H9 (cell line): ENCODE measurements around the gene FAM180A. TPM values are rescaled to one million over a fixed set of nuclear protein-coding genes. Genes with fewer than 3 reads are reported as not detected.

Experiments used
- DNase-seq: peaks from one replicate; pipeline ENCODE4 v3.0.0-alpha.2; 2017
- H2AFZ ChIP-seq: one replicate; pipeline ENCODE4 v1.6.1; 2013; ENCODE audit warnings: mild to moderate bottlenecking, low read length, control low read depth, moderate library complexity
- H2AK5ac ChIP-seq: 2 replicates; pipeline ENCODE4 v1.6.1; 2013; ENCODE audit warnings: low read length, control low read depth, mixed read lengths; ENCODE audit not compliant: insufficient read length
- H2BK120ac ChIP-seq: one replicate; pipeline ENCODE4 v1.6.1; 2013; ENCODE audit warnings: low read depth, mild to moderate bottlenecking, low read length, control low read depth, inconsistent platforms; ENCODE audit not compliant: poor library complexity, severe bottlenecking
- H2BK12ac ChIP-seq: 2 replicates; pipeline ENCODE4 v1.6.1; 2013; ENCODE audit warnings: low read length, control low read depth, mixed read lengths, low read depth; ENCODE audit not compliant: insufficient read length
- H2BK15ac ChIP-seq: 2 replicates; pipeline ENCODE4 v1.6.1; 2013; ENCODE audit warnings: low read depth, low read length, control low read depth
- H2BK20ac ChIP-seq: one replicate; pipeline ENCODE4 v1.6.1; 2013; ENCODE audit warnings: low read depth, mild to moderate bottlenecking, low read length, control low read depth, inconsistent platforms; ENCODE audit not compliant: poor library complexity, severe bottlenecking
- H2BK5ac ChIP-seq: 2 replicates; pipeline ENCODE4 v1.6.1; 2013; ENCODE audit warnings: low read length, control low read depth, mixed read lengths; ENCODE audit not compliant: insufficient read length
- H3K14ac ChIP-seq: 2 replicates; pipeline ENCODE4 v1.6.1; 2013; ENCODE audit warnings: low read length, control low read depth; ENCODE audit not compliant: insufficient read depth
- H3K18ac ChIP-seq: 2 replicates; pipeline ENCODE4 v1.6.1; 2013; ENCODE audit warnings: low read depth, mild to moderate bottlenecking, mixed read lengths, low read length, control low read depth; ENCODE audit not compliant: insufficient read length
- H3K23ac ChIP-seq: 2 replicates; pipeline ENCODE4 v1.6.1; 2013; ENCODE audit warnings: low read length, control low read depth, mixed read lengths, low read depth; ENCODE audit not compliant: insufficient read length
- H3K23me2 ChIP-seq: 2 replicates; pipeline ENCODE4 v1.6.1; 2013; ENCODE audit warnings: low read depth, mild to moderate bottlenecking, mixed read lengths, low read length, control low read depth; ENCODE audit not compliant: insufficient read length, poor library complexity, severe bottlenecking
- H3K27ac ChIP-seq: 2 replicates; pipeline ENCODE4 v1.5.1; 2013; ENCODE audit warnings: low read length, control low read depth, mixed read lengths, low read depth; ENCODE audit not compliant: insufficient read length
- H3K27me3 ChIP-seq: 2 replicates; pipeline ENCODE4 v1.6.1; 2013; ENCODE audit warnings: low read length, control low read depth, inconsistent platforms; ENCODE audit not compliant: insufficient read depth
- H3K4ac ChIP-seq: 2 replicates; pipeline ENCODE4 v1.6.1; 2013; ENCODE audit warnings: low read depth, mild to moderate bottlenecking, control low read depth, inconsistent platforms, low read length, moderate library complexity
- H3K4me1 ChIP-seq: 2 replicates; pipeline ENCODE4 v1.6.1; 2013; ENCODE audit warnings: low read length, control low read depth, inconsistent platforms; ENCODE audit not compliant: insufficient read depth
- H3K4me2 ChIP-seq: 2 replicates; pipeline ENCODE4 v1.6.1; 2013; ENCODE audit warnings: low read length, control low read depth, mixed read lengths; ENCODE audit not compliant: insufficient read length, insufficient read depth
- H3K56ac ChIP-seq: 2 replicates; pipeline ENCODE4 v1.6.1; 2013; ENCODE audit warnings: low read depth, mild to moderate bottlenecking, mixed read lengths, low read length, control low read depth; ENCODE audit not compliant: insufficient read length
- H3K79me1 ChIP-seq: 2 replicates; pipeline ENCODE4 v1.6.1; 2013; ENCODE audit warnings: low read depth, mild to moderate bottlenecking, moderate library complexity, low read length, control low read depth, inconsistent platforms; ENCODE audit not compliant: insufficient read depth, poor library complexity, severe bottlenecking
- H3K79me2 ChIP-seq: 2 replicates; pipeline ENCODE4 v1.6.1; 2013; ENCODE audit warnings: low read length, control low read depth, inconsistent platforms; ENCODE audit not compliant: insufficient read depth
- H3K9ac ChIP-seq: 2 replicates; pipeline ENCODE4 v1.6.1; 2013; ENCODE audit warnings: low read length, control low read depth, mixed read lengths; ENCODE audit not compliant: insufficient read length; ENCODE audit errors: extremely low read depth
- H3K9me3 ChIP-seq: one replicate; pipeline ENCODE4 v1.6.1; 2013; ENCODE audit warnings: low read depth, low read length, inconsistent platforms; ENCODE audit not compliant: control insufficient read depth
- H3T11ph ChIP-seq: one replicate; pipeline ENCODE4 v1.6.1; 2013; ENCODE audit warnings: mild to moderate bottlenecking, low read length, control low read depth, inconsistent platforms
- H4K20me1 ChIP-seq: one replicate; pipeline ENCODE4 v1.6.1; 2013; ENCODE audit not compliant: control insufficient read depth, insufficient read length, insufficient read depth
- H4K5ac ChIP-seq: 2 replicates; pipeline ENCODE4 v1.6.1; 2013; ENCODE audit warnings: low read depth, mild to moderate bottlenecking, mixed read lengths, low read length, control low read depth; ENCODE audit not compliant: insufficient read length
- H4K8ac ChIP-seq: replicated peaks from 2 replicates; pipeline ENCODE4 v1.6.1; 2013; ENCODE audit warnings: low read length, control low read depth, mixed read lengths, low read depth; ENCODE audit not compliant: insufficient read length
- H4K91ac ChIP-seq: 2 replicates; pipeline ENCODE4 v1.6.1; 2013; ENCODE audit warnings: low read depth, mild to moderate bottlenecking, moderate library complexity, mixed read lengths, low read length, control low read depth; ENCODE audit not compliant: insufficient read length
- H3K27ac Mint-ChIP-seq, 3 experiments: 2 replicates in 2 of 3; 3 replicates in 1 of 3; pipeline ENCODE4 v1.8.0; 2020 to 2021; ENCODE audit warnings: mixed read lengths in 3 of 3, mild to moderate bottlenecking in 1 of 3, moderate library complexity in 1 of 3
- H3K27me3 Mint-ChIP-seq: 2 replicates; pipeline ENCODE4 v1.8.0; 2021; ENCODE audit warnings: low read depth, mild to moderate bottlenecking, moderate library complexity, mixed read lengths
- H3K36me3 Mint-ChIP-seq, 3 experiments: 2 replicates in 2 of 3; 3 replicates in 1 of 3; pipeline ENCODE4 v1.8.0; 2020 to 2021; ENCODE audit warnings: low read depth in 3 of 3, mixed read lengths in 3 of 3; ENCODE audit not compliant: insufficient read depth in 1 of 3
- H3K4me1 Mint-ChIP-seq, 2 experiments: 2 replicates each; pipeline ENCODE4 v1.8.0; 2020; ENCODE audit warnings: mixed read lengths in 2 of 2
- H3K4me3 Mint-ChIP-seq, 2 experiments: 2 replicates in 1 of 2; 3 replicates in 1 of 2; pipeline ENCODE4 v1.8.0; 2020 to 2021; ENCODE audit warnings: mild to moderate bottlenecking in 2 of 2, mixed read lengths in 2 of 2, moderate library complexity in 1 of 2
- H3K9me3 Mint-ChIP-seq, 2 experiments: 2 replicates in 1 of 2; 3 replicates in 1 of 2; pipeline ENCODE4 v1.8.0; 2020; ENCODE audit warnings: mild to moderate bottlenecking in 2 of 2, mixed read lengths in 2 of 2, moderate library complexity in 1 of 2
- WGBS: extraction: QIAGEN DNeasy Blood & Tissue Kit; methylation state at CpG from one replicate; pipeline ENCODE4 v1.1.7; 2013; ENCODE audit warnings: missing lambda C conversion rate, low lambda C conversion rate, mixed read lengths; ENCODE audit not compliant: insufficient read length; ENCODE audit errors: extremely low coverage; 5-methylcytosine and 5-hydroxymethylcytosine counted together
- total RNA-seq: library from RNA; stranded (reverse); gene quantifications from 2 replicates; pipeline ENCODE4 v1.2.1, GENCODE V29; 2021
- TF ChIP-seq, protein P1 (sequence below): fragments of 200-600 bp; sonication (generic); conservative IDR thresholded peaks from 3 replicates; pipeline ENCODE4 v1.8.0; 2021; ENCODE audit warnings: antibody characterized with exemption, mild to moderate bottlenecking

The FAM180A gene
- total RNA-seq, 1 experiment from 2014 or later: not detected

DNA sequence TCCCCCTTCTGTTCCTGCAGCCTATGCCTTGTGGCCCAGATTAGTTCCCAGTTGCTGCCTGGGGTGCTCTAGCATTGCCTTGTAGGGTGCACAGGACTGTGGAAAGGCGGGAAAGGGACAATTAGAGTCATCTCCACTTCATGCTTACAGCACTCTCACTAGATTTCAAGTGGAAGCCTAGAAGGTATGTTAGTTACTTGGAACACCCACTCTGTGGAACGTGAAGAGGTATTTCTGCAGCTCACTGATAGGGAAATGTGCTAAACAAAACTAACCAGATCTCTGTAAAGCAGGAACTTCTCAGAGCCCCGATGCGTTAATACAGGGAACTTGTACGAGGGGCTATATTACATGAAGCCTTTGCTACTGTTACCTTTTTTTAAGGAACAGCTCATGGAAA lies 66.9 kb downstream of the FAM180A start:
- no peak overlapping the region for H3K4me2 ChIP-seq
- H3K27ac ChIP-seq: no peak overlapping the region
- TF ChIP-seq, protein P1, sequence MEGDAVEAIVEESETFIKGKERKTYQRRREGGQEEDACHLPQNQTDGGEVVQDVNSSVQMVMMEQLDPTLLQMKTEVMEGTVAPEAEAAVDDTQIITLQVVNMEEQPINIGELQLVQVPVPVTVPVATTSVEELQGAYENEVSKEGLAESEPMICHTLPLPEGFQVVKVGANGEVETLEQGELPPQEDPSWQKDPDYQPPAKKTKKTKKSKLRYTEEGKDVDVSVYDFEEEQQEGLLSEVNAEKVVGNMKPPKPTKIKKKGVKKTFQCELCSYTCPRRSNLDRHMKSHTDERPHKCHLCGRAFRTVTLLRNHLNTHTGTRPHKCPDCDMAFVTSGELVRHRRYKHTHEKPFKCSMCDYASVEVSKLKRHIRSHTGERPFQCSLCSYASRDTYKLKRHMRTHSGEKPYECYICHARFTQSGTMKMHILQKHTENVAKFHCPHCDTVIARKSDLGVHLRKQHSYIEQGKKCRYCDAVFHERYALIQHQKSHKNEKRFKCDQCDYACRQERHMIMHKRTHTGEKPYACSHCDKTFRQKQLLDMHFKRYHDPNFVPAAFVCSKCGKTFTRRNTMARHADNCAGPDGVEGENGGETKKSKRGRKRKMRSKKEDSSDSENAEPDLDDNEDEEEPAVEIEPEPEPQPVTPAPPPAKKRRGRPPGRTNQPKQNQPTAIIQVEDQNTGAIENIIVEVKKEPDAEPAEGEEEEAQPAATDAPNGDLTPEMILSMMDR: no peak
- Mint-ChIP-seq H3K9me3 (no peaks in the 10 kb centered on the region), H3K4me1 (peaks cover 0 to 6% of the 10 kb centered on the region in 2 experiments; a peak in 1 of 4 replicates), H3K36me3 (peaks cover 0 to 14% (median 9%) of the 10 kb centered on the region in 3 experiments; a peak in 5 of 7 replicates), H3K27ac (no peak overlapping the region; a peak in 1 of 7 replicates), H3K4me3 (no peak overlapping the region), H3K27me3 (no peaks in the 10 kb centered on the region)
- no peak overlapping the region for H2BK5ac ChIP-seq
- no peak overlapping the region for H3K4ac ChIP-seq
- no peak overlapping the region for H3K56ac ChIP-seq
- no peak overlapping the region for H2BK120ac ChIP-seq
- H3K79me2 ChIP-seq: no peaks in the 10 kb centered on the region
- no peaks in the 10 kb centered on the region; the same call in 1 of the 2 replicates for H3K4me1 ChIP-seq
- H2AK5ac ChIP-seq: no peak overlapping the region
- no peak overlapping the region for H3K23ac ChIP-seq
- H3K23me2 ChIP-seq: no peaks in the 10 kb centered on the region
- H4K20me1 ChIP-seq: no peaks in the 10 kb centered on the region
- no peak overlapping the region for H3K18ac ChIP-seq
- H3K9ac ChIP-seq: no peak overlapping the region
- no peak overlapping the region for H4K5ac ChIP-seq
- no peak overlapping the region for H4K8ac ChIP-seq
- H2BK20ac ChIP-seq: no peak overlapping the region
- H2AFZ ChIP-seq: no peak overlapping the region
- H2BK15ac ChIP-seq: no peak overlapping the region
- WGBS: no CpG with 5 or more reads among the region's 5 CpGs
- H3K27me3 ChIP-seq: no peaks in the 10 kb centered on the region
- no peaks in the 10 kb centered on the region for H3K9me3 ChIP-seq
- no peaks in the 10 kb centered on the region for H3K79me1 ChIP-seq
- no peak overlapping the region for H4K91ac ChIP-seq
- H3K14ac ChIP-seq: no peak overlapping the region
- no peak for DNase-seq
- H2BK12ac ChIP-seq: no peak overlapping the region
- H3T11ph ChIP-seq: no peak overlapping the region

Other genes with a start within 250 kb of the FAM180A start
- gene CNOT4, start 238.7 kb downstream of the FAM180A start, total RNA-seq: 23.5 and 27.4 TPM in 2 replicates
- gene NUP205, start 190.9 kb downstream of the FAM180A start, total RNA-seq: 148 and 158 TPM in 2 replicates
- gene STMP1, start 86.3 kb downstream of the FAM180A start, total RNA-seq: 38.4 and 39.6 TPM in 2 replicates
- 2.0 and 3.5 TPM in 2 replicates for gene SLC13A4, start 20.6 kb downstream of the FAM180A start, total RNA-seq
- 98.2 and 105 TPM in 2 replicates for gene MTPN, start 228.5 kb upstream of the FAM180A start, total RNA-seq